ENCODE measurements around the gene ETFA. TPM values are rescaled to one million over a fixed set of nuclear protein-coding genes. Genes with fewer than 3 reads are reported as not detected.

ETFA gene
- total RNA-seq, 1 donor from 2014 or later = 511 TPM

DNA sequence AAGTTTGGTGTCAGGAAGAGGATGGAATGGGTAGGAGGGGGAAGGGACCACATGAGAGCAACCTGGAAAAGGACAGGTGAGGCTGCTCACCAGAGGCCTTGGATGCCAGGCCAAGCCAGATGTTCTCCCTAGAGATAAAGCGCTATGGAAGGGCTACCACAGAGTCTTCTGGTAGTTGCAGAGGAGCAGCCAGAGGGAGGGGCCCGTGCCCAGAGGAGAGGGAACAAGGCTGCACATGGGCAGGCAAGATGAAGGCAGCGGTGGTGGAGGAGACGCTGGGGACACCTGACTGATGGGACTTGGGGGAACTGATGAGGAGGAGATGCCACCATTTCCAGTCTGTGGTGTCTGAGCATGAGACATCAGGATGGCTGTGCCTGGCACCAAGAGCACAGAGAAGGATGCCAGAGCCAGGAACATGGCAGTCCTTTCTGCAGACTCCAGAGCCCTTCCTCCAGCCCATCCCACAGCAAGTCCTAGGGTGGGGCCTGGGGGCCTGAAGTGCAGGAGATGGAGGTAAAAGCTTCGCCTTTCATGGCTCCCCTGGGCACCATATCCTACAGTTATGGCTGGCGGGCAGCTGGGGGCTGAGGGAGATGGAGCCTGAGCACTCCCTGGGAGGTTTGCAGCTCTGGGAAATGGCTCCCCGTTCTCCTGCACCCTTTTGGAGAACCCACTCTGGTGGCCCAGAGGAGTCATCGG, 103.0 kb downstream of the ETFA start:
- no peak overlapping the region for H3K27ac ChIP-seq (replicated peaks)
- DNase-seq = no peak
- peaks cover 21% of the 10 kb centered on the region for H3K4me1 ChIP-seq
- H3K9me3 ChIP-seq (replicated peaks) = no peaks in the 10 kb centered on the region
- peaks cover 34% of the 10 kb centered on the region for H3K36me3 ChIP-seq
- H3K4me3 ChIP-seq = no peak overlapping the region
- intact Hi-C loops (cut with micrococcal nuclease) = no loop called here
- TF ChIP-seq, protein P1, sequence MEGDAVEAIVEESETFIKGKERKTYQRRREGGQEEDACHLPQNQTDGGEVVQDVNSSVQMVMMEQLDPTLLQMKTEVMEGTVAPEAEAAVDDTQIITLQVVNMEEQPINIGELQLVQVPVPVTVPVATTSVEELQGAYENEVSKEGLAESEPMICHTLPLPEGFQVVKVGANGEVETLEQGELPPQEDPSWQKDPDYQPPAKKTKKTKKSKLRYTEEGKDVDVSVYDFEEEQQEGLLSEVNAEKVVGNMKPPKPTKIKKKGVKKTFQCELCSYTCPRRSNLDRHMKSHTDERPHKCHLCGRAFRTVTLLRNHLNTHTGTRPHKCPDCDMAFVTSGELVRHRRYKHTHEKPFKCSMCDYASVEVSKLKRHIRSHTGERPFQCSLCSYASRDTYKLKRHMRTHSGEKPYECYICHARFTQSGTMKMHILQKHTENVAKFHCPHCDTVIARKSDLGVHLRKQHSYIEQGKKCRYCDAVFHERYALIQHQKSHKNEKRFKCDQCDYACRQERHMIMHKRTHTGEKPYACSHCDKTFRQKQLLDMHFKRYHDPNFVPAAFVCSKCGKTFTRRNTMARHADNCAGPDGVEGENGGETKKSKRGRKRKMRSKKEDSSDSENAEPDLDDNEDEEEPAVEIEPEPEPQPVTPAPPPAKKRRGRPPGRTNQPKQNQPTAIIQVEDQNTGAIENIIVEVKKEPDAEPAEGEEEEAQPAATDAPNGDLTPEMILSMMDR (IDR thresholded peaks at IDR 0.05; ENCODE audit: borderline replicate concordance) = no peak
- no peaks in the 10 kb centered on the region for H3K27me3 ChIP-seq (ENCODE audit: low read depth)

DNA sequence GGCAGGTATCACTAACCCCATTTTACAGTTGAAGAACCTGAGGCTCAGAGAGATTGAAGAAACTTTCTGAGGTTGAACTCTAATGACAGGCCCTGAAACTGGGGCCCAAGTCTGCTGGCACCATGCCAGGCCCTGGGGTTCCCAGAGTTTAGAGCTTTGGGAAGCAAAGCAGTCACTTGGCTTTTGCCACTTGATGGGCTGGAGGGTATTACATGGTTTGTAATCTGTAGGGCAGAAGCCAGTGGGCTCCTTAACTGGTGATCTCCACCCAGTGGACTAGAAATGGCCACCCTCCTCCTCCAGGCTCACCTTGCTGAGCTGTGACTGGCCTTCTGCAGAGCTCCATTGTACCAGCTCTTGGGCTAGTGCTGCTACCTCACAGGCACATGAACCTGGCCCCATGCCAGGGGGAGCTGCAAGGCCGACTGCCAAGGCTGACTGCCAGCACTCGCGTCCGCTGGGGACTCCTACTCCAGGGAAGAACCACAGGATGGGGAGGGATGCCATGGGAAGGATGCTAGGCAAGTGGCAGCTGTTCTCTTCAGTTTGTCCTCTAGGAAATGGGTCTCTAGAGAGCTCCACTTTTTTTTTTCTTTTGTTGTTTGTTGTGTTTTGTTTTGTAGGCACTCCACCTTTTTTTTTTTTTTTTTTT, 104.8 kb downstream of the ETFA start:
- peaks cover 18% of the 10 kb centered on the region for H3K36me3 ChIP-seq
- no peaks in the 10 kb centered on the region for H3K27me3 ChIP-seq (ENCODE audit: low read depth)
- intact Hi-C loops (cut with micrococcal nuclease) = no loop called here
- peak; percentile 85 for DNase-seq
- H3K4me3 ChIP-seq = no peak overlapping the region
- no peaks in the 10 kb centered on the region for H3K9me3 ChIP-seq (replicated peaks)
- peaks cover 21% of the 10 kb centered on the region for H3K4me1 ChIP-seq
- peak overlapping the region; percentile 51 for H3K27ac ChIP-seq (replicated peaks)
- TF ChIP-seq, protein P1 (IDR thresholded peaks at IDR 0.05; ENCODE audit: borderline replicate concordance) = no peak

DNA sequence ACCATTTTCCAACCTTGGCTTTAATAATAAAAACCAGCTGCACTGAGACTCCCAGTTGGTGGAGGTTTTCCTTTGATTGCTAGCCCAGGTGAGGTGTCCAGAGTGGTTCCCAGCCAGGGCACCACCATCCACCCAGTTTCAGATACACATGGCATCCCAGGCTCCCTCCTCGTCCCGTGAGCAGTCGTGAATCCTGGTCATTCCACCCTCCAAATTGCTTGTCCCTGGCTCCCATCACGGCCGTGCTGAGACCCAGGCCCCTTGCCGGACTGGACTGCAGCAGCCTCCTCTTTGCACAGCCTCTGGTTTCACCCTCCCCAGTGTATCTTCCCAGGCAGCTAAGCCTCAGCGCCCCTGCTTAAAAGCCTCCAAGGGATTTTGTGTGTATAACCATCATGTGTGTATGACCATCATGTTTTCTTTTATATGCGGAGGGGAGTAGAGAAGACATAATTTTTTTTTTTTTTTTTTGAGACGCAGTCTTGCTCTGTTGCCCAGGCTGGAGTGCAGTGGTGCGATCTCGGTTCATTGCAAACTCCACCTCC, 106.3 kb downstream of the ETFA start:
- TF ChIP-seq, protein P1 (IDR thresholded peaks at IDR 0.05; ENCODE audit: borderline replicate concordance) = no peak
- H3K4me1 ChIP-seq = peaks cover 21% of the 10 kb centered on the region
- no peaks in the 10 kb centered on the region for H3K27me3 ChIP-seq (ENCODE audit: low read depth)
- DNase-seq = no peak
- H3K27ac ChIP-seq (replicated peaks) = no peak overlapping the region
- no peak overlapping the region for H3K4me3 ChIP-seq
- no peaks in the 10 kb centered on the region for H3K9me3 ChIP-seq (replicated peaks)
- intact Hi-C loops (cut with micrococcal nuclease) = no loop called here
- peaks cover 6% of the 10 kb centered on the region for H3K36me3 ChIP-seq

DNA sequence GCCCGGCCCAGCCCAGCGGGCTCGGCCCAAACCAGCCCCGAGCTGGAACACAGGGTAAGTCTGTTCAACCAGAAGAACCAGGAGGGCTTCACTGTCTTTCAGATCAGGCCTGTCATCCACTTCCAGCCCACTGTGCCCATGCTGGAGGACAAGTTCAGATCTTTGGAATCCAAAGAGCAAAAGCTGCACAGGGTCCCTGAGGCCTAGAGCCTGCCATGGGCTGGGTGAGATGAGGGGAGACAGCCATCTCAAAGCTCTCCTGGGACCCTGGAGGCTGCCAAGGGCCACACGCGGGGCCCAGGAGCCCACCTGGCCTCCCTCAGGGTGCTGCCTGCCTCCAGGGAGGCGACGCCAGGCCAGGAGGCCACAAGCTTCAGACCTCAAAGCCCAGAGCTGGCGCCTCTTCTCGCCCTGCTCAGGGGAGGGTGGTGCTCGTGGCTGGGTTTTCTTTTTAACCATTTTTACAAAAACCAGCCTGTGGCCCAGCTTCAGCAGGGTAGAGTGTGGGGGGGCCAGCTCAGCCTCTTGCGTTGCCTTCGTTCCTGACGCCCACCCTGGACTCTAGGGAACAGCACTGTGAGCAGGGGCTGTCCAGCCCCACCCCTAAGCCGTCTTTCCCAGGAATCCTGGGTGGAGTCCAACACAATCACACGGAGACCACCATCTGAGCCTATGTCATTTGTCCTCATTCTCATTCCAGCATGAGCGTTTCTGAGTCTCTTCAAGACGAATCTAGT, 107.0 kb downstream of the ETFA start:
- no peaks in the 10 kb centered on the region for H3K9me3 ChIP-seq (replicated peaks)
- H3K4me3 ChIP-seq = no peak overlapping the region
- no peak for DNase-seq
- H3K4me1 ChIP-seq = peaks cover 23% of the 10 kb centered on the region
- H3K27ac ChIP-seq (replicated peaks) = no peak overlapping the region
- TF ChIP-seq, protein P1 (IDR thresholded peaks at IDR 0.05; ENCODE audit: borderline replicate concordance) = no peak
- no peaks in the 10 kb centered on the region for H3K36me3 ChIP-seq
- intact Hi-C loops (cut with micrococcal nuclease) = no loop called here
- no peaks in the 10 kb centered on the region for H3K27me3 ChIP-seq (ENCODE audit: low read depth)

DNA sequence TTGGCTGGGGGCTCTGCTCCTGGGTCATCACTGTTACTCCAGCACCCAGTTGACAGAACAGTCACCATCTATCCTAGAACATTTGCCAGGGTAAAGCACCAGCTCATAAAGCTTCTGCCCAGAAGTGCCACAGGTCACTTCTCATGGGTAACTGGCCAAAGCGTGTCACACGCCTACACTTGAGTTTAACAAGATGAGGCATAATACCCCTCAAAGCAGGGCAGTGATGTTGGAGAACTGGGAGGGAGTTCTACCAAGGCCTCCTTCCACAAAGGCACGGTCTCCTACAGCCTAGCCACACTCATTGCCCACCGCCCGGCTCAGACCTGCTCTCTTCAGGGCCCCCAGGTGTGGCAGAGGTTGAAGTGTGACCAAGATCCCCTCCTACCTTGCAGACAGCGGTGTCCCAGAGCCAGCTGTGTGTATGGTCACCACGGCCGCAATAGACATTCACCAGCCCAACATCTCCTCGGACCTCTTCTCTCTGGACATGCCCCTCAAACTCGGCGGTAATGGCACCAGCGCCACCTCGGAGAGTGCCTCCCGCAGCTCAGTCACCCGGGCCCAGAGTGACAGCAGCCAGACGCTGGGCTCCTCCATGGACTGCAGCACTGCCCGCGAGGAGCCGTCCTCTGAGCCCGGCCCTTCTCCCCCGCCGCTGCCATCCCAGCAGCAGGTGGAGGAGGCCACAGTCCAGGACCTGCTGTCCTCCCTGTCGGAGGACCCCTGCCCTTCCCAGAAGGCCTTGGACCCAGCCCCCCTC, 107.7 kb downstream of the ETFA start:
- no peak for DNase-seq
- intact Hi-C loops (cut with micrococcal nuclease) = no loop called here
- Histone ChIP-seq H3K36me3 (no peaks in the 10 kb centered on the region), H3K4me1 (peaks cover 31% of the 10 kb centered on the region), H3K27me3 (ENCODE audit: low read depth) (no peaks in the 10 kb centered on the region), H3K27ac (replicated peaks) (no peak overlapping the region), H3K4me3 (no peak overlapping the region), H3K9me3 (replicated peaks) (no peaks in the 10 kb centered on the region)
- TF ChIP-seq, protein P1 (IDR thresholded peaks at IDR 0.05; ENCODE audit: borderline replicate concordance) = no peak

All from left ventricle myocardium inferior (tissue), 1 donor.